HepG2 (cell line): ENCODE results near the gene NAV1. TPM values are rescaled to one million over a fixed set of nuclear protein-coding genes. Genes with fewer than 3 reads are reported as not detected.

Experiments
- CSRNP1 ChIP-seq: sonication (generic); formaldehyde crosslinking; IDR thresholded peaks from 2 replicates; pipeline ENCODE4 v1.8.1; 2023; ENCODE audit warnings: mild to moderate bottlenecking, missing genetic modification reagents
- DDIT3 ChIP-seq: sonication (generic); formaldehyde crosslinking; IDR thresholded peaks from 2 replicates; pipeline ENCODE4 v1.4.0; 2020; ENCODE audit warnings: mild to moderate bottlenecking, missing genetic modification reagents
- GFI1 ChIP-seq: sonication (generic); formaldehyde crosslinking; IDR thresholded peaks from 2 replicates; pipeline ENCODE4 v1.5.0; 2020; ENCODE audit warnings: missing genetic modification reagents, mild to moderate bottlenecking, borderline replicate concordance
- HNRNPLL ChIP-seq: fragments of 200-400 bp; formaldehyde crosslinking; IDR thresholded peaks from 2 replicates; pipeline ENCODE4 v1.6.1; 2017; ENCODE audit warnings: mild to moderate bottlenecking, low read depth, low read length; ENCODE audit not compliant: poor library complexity, severe bottlenecking
- JDP2 ChIP-seq: sonication (generic); formaldehyde crosslinking; IDR thresholded peaks from 2 replicates; pipeline ENCODE4 v1.8.1; 2022; ENCODE audit warnings: missing genetic modification reagents, borderline replicate concordance
- MTF2 ChIP-seq: sonication (generic); formaldehyde crosslinking; IDR thresholded peaks from 2 replicates; pipeline ENCODE4 v1.5.0; 2020; ENCODE audit warnings: missing genetic modification reagents, borderline replicate concordance
- NCOA5 ChIP-seq: sonication (generic); formaldehyde crosslinking; IDR thresholded peaks from 2 replicates; pipeline ENCODE4 v1.4.0; 2020; ENCODE audit warnings: missing genetic modification reagents
- NFE2L1 ChIP-seq: sonication (generic); formaldehyde crosslinking; IDR thresholded peaks from 2 replicates; pipeline ENCODE4 v1.4.0; 2020; ENCODE audit warnings: missing genetic modification reagents, mild to moderate bottlenecking, borderline replicate concordance
- RARG ChIP-seq: sonication (generic); formaldehyde crosslinking; IDR thresholded peaks from 2 replicates; pipeline ENCODE4 v1.4.0; 2020; ENCODE audit warnings: low read depth, mild to moderate bottlenecking, missing genetic modification reagents
- RXRA ChIP-seq: sonication (generic); formaldehyde crosslinking; IDR thresholded peaks from 2 replicates; pipeline ENCODE4 v1.5.1; 2020; ENCODE audit warnings: missing genetic modification reagents
- SP5 ChIP-seq: IDR thresholded peaks from 2 replicates; pipeline ENCODE4 v1.6.1; 2016; ENCODE audit warnings: low read depth, borderline replicate concordance
- XBP1 ChIP-seq: sonication (generic); formaldehyde crosslinking; IDR thresholded peaks from 2 replicates; pipeline ENCODE4 v1.5.0; 2020; ENCODE audit warnings: missing genetic modification reagents
- ZBTB37 ChIP-seq: sonication (generic); formaldehyde crosslinking; IDR thresholded peaks from 2 replicates; pipeline ENCODE4 v1.4.0; 2020; ENCODE audit warnings: mild to moderate bottlenecking, missing genetic modification reagents
- ZBTB43 ChIP-seq: sonication (generic); formaldehyde crosslinking; conservative IDR thresholded peaks from 2 replicates; pipeline ENCODE4 v1.4.0; 2020; ENCODE audit warnings: missing genetic modification reagents
- ZNF251 ChIP-seq: sonication (generic); formaldehyde crosslinking; IDR thresholded peaks from 2 replicates; pipeline ENCODE4 v1.9.0; 2021; ENCODE audit warnings: mild to moderate bottlenecking, missing genetic modification reagents
- ZNF33B ChIP-seq: sonication (generic); formaldehyde crosslinking; IDR thresholded peaks from 2 replicates; pipeline ENCODE4 v1.5.1; 2020; ENCODE audit warnings: mild to moderate bottlenecking, missing genetic modification reagents
- ZNF362 ChIP-seq: sonication (generic); formaldehyde crosslinking; IDR thresholded peaks from 2 replicates; pipeline ENCODE4 v1.4.0; 2020; ENCODE audit warnings: missing genetic modification reagents, mild to moderate bottlenecking, borderline replicate concordance
- ZNF414 ChIP-seq: sonication (generic); formaldehyde crosslinking; IDR thresholded peaks from 2 replicates; pipeline ENCODE4 v1.5.0; 2020; ENCODE audit warnings: missing genetic modification reagents
- ZNF550 ChIP-seq: sonication (generic); formaldehyde crosslinking; IDR thresholded peaks from 2 replicates; pipeline ENCODE4 v1.4.0; 2020; ENCODE audit warnings: mild to moderate bottlenecking, missing genetic modification reagents, borderline replicate concordance
- ZNF552 ChIP-seq: sonication (generic); formaldehyde crosslinking; IDR thresholded peaks from 2 replicates; pipeline ENCODE4 v1.9.0; 2022; ENCODE audit warnings: missing genetic modification reagents, mild to moderate bottlenecking, borderline replicate concordance
- ZNF720 ChIP-seq: sonication (generic); formaldehyde crosslinking; IDR thresholded peaks from 2 replicates; pipeline ENCODE4 v1.4.0; 2020; ENCODE audit warnings: missing genetic modification reagents
- ZNF790 ChIP-seq: sonication (generic); formaldehyde crosslinking; IDR thresholded peaks from 2 replicates; pipeline ENCODE4 v1.8.0; 2022; ENCODE audit warnings: missing genetic modification reagents, mild to moderate bottlenecking, borderline replicate concordance
- polyA plus RNA-seq, 8 experiments: library from polyadenylated mRNA; depleted of rRNA in 3 of 8; stranded (reverse) in 7 of 8; unstranded in 1 of 8; fragments of >200 nt; fragmentation: Illumina TruSeq in 4 of 8; extraction: Trizol in 4 of 8; gene quantifications; 2 replicates each; pipeline versions ENCODE4 v1.2.1 to v1.2.3, GENCODE V29; 2011 to 2016; ENCODE audit warnings: low read depth in 4 of 8, missing spikeins in 1 of 8, mixed read lengths in 1 of 8; ENCODE audit not compliant: insufficient read depth in 1 of 8
- total RNA-seq, 5 experiments: library from RNA; depleted of rRNA; stranded (reverse); fragments of >200 nt; fragmentation: Illumina TruSeq; extraction: Trizol; gene quantifications; 2 replicates each; pipeline ENCODE4 v1.2.3, GENCODE V29; 2016; ENCODE audit warnings: low read depth in 1 of 5

NAV1 gene
- total and polyA plus RNA-seq, 2 of the 13 experiments (the other 11 are each of a cell fraction or from before 2014, with no cell fraction given) = not detected

GRCh38 chr1:201506557-201507359, 32.2 kb upstream of the NAV1 start, which contains the start of gene CSRP1 (continued):
- TF ChIP-seq NFE2L1 (CRISPR knock-in tag) (no peak), ZNF251 (CRISPR knock-in tag) (no peak), ZBTB37 (CRISPR knock-in tag) (no peak), XBP1 (no peak), ZNF790 (no peak), ZNF33B (CRISPR knock-in tag) (no peak), HNRNPLL (peak; percentile 83), ZNF552 (CRISPR knock-in tag) (no peak), ZNF414 (CRISPR knock-in tag) (no peak), ZNF720 (no peak), MTF2 (CRISPR knock-in tag) (no peak), RXRA (CRISPR knock-in tag) (0 out of 2 replicates have a peak, but pooled peaks have one; percentile 13), ZNF362 (no peak), SP5 (CRISPR knock-in tag) (0 out of 2 replicates have a peak, but pooled peaks have one; percentile 35), ZNF550 (CRISPR knock-in tag) (no peak), DDIT3 (CRISPR knock-in tag) (no peak), JDP2 (CRISPR knock-in tag) (no peak), NCOA5 (CRISPR knock-in tag) (no peak), CSRNP1 (CRISPR knock-in tag) (peak; percentile 36; the same call in 1 of the 2 replicates), GFI1 (peak; percentile 62; the same call in 1 of the 2 replicates), ZBTB43 (CRISPR knock-in tag) (no peak), RARG (CRISPR knock-in tag) (no peak)
